HCT116 (cell line): Measurements from ENCODE around the gene RAPGEF1. TPM values are rescaled to one million over a fixed set of nuclear protein-coding genes. Genes with fewer than 3 reads are reported as not detected.

Source experiments
- ATAC-seq: fragments of 200-7000 bp; cut with Tn5 transposase; 2 replicates; pipeline ENCODE4 v1.9.1; 2020; ENCODE audit warnings: mild to moderate bottlenecking, moderate library complexity
- BruUV-seq: library from RNA; stranded (reverse); fragments of 400-500 nt; replicated peaks from 2 replicates; lab custom pipeline; 2021; lab: Mats Ljungman, UMichigan
- CTCF ChIA-PET: fragments of 300-600 bp; sonication (Branson Sonifier 250); formaldehyde crosslinking; loops from one replicate; lab custom pipeline; 2021; ENCODE audit warnings: antibody characterized with exemption; lab: Charles Lee
- POLR2A ChIA-PET: fragments of 300-600, 350-600 bp; sonication (Branson Sonifier 250); formaldehyde crosslinking; loops from one replicate; lab custom pipeline; 2021; ENCODE audit warnings: antibody characterized with exemption; lab: Charles Lee
- RAD21 ChIA-PET, 2 experiments: fragments of 300-600 bp; sonication (Branson Sonifier 250); formaldehyde crosslinking; loops; one replicate each; lab custom pipeline; 2023; ENCODE audit warnings: low total read pairs in 2 of 2; ENCODE audit not compliant: uncharacterized antibody in 2 of 2, unreplicated experiment in 2 of 2, low non-redundant PET in 1 of 2; lab: Charles Lee
- DNase-seq: peaks from one replicate; pipeline ENCODE4 v3.0.0-alpha.2; 2010; ENCODE audit warnings: low read depth, low spot score
- H2AFZ ChIP-seq: fragments of 200-600 bp; shearing (Covaris generic), sonication (generic); 2 replicates; pipeline ENCODE4 v1.6.1; 2017; ENCODE audit warnings: low read depth, mixed run types, mixed read lengths, antibody characterized with exemption, low read length; ENCODE audit not compliant: poor library complexity, severe bottlenecking
- H3K27ac ChIP-seq: 2 replicates; pipeline ENCODE4 v1.5.1; 2012; ENCODE audit warnings: low read depth, low read length
- H3K27me3 ChIP-seq: fragments of 200-600 bp; sonication (generic); 2 replicates; pipeline ENCODE4 v1.6.1; 2016; ENCODE audit warnings: mixed run types, low read length, mixed read lengths; ENCODE audit not compliant: insufficient read depth
- H3K36me3 ChIP-seq, 2 experiments: fragments of 200-500 bp in 1 of 2; fragments of 200-600 bp in 1 of 2; sonication (Bioruptor generic) in 1 of 2; sonication (generic) in 1 of 2; 2 replicates each; pipeline versions ENCODE4 v1.5.1 to v1.6.1; 2014 to 2016; ENCODE audit warnings: low read length in 2 of 2, inconsistent platforms in 1 of 2, mixed read lengths in 1 of 2, mixed run types in 1 of 2; ENCODE audit not compliant: insufficient read depth in 2 of 2, control insufficient read depth in 1 of 2
- H3K4me1 ChIP-seq, 2 experiments: fragments of 200-600 bp in 1 of 2; sonication (generic) in 1 of 2; 2 replicates each; pipeline versions ENCODE4 v1.5.1 to v1.6.1; 2012 to 2017; ENCODE audit warnings: low read length in 2 of 2, inconsistent platforms in 1 of 2, mild to moderate bottlenecking in 1 of 2, mixed read lengths in 1 of 2, mixed run types in 1 of 2, moderate library complexity in 1 of 2; ENCODE audit not compliant: insufficient read depth in 2 of 2, control insufficient read depth in 1 of 2
- H3K4me2 ChIP-seq: fragments of 200-600 bp; sonication (generic); 2 replicates; pipeline ENCODE4 v1.6.1; 2017; ENCODE audit warnings: mixed run types, low read length, mixed read lengths
- H3K4me3 ChIP-seq, 2 experiments: fragments of 200-600 bp in 1 of 2; sonication (generic) in 1 of 2; replicated peaks in 1 of 2; 2 replicates each; pipeline ENCODE4 v1.5.1; 2011 to 2016; ENCODE audit warnings: low read length in 2 of 2, control low read depth in 1 of 2, low read depth in 1 of 2, mild to moderate bottlenecking in 1 of 2, mixed read lengths in 1 of 2, mixed run types in 1 of 2
- H3K79me2 ChIP-seq: fragments of 200-600 bp; sonication (generic); 2 replicates; pipeline ENCODE4 v1.6.1; 2017; ENCODE audit warnings: mild to moderate bottlenecking, mixed run types, low read length, moderate library complexity, mixed read lengths; ENCODE audit not compliant: insufficient read depth
- H3K9ac ChIP-seq: fragments of 200-600 bp; sonication (generic); 2 replicates; pipeline ENCODE4 v1.6.1; 2016; ENCODE audit warnings: low read length, mixed read lengths
- H3K9me2 ChIP-seq: fragments of 200-600 bp; sonication (generic), shearing (Covaris generic); 2 replicates; pipeline ENCODE4 v1.6.1; 2017; ENCODE audit warnings: mixed run types, mild to moderate bottlenecking, moderate library complexity; ENCODE audit not compliant: insufficient read depth
- H3K9me3 ChIP-seq, 2 experiments: fragments of 200-500 bp in 1 of 2; fragments of 200-600 bp in 1 of 2; sonication (Bioruptor generic) in 1 of 2; sonication (generic) in 1 of 2; 2 replicates each; pipeline ENCODE4 v1.6.1; 2014 to 2017; ENCODE audit warnings: low read length in 2 of 2, mixed read lengths in 2 of 2, inconsistent platforms in 1 of 2, low read depth in 1 of 2, mild to moderate bottlenecking in 1 of 2, mixed run types in 1 of 2, moderate library complexity in 1 of 2; ENCODE audit not compliant: control insufficient read depth in 1 of 2, insufficient read depth in 1 of 2
- H4K20me1 ChIP-seq: fragments of 200-600 bp; sonication (generic), shearing (Covaris generic); 2 replicates; pipeline ENCODE4 v1.6.1; 2017; ENCODE audit warnings: mixed run types, mild to moderate bottlenecking, moderate library complexity; ENCODE audit not compliant: insufficient read depth
- ATF3 ChIP-seq: IDR thresholded peaks from 2 replicates; pipeline ENCODE4 v1.6.1; 2012
- CEBPB ChIP-seq: IDR thresholded peaks from 2 replicates; pipeline ENCODE4 v1.6.1; 2012; ENCODE audit warnings: low read depth
- ELF1 ChIP-seq: IDR thresholded peaks from 2 replicates; pipeline ENCODE4 v1.6.1; 2012; ENCODE audit warnings: low read depth, borderline replicate concordance
- EZH2 ChIP-seq: fragments of 200-600 bp; sonication (generic); IDR thresholded peaks from 2 replicates; pipeline ENCODE4 v1.6.1; 2017; ENCODE audit warnings: antibody characterized with exemption, mixed run types
- FOSL1 ChIP-seq: IDR thresholded peaks from 2 replicates; pipeline ENCODE4 v1.6.1; 2012; ENCODE audit warnings: low read depth
- JUND ChIP-seq: IDR thresholded peaks from 2 replicates; pipeline ENCODE4 v1.6.1; 2012
- MAX ChIP-seq: IDR thresholded peaks from 2 replicates; pipeline ENCODE4 v1.6.1; 2012
- POLR2AphosphoS5 ChIP-seq: IDR thresholded peaks from 2 replicates; pipeline ENCODE4 v1.6.1; 2011; ENCODE audit warnings: mild to moderate bottlenecking, low read depth, low read length, moderate library complexity
- REST ChIP-seq: IDR thresholded peaks from 2 replicates; pipeline ENCODE4 v1.6.1; 2012; ENCODE audit warnings: low read depth
- SP1 ChIP-seq: IDR thresholded peaks from 2 replicates; pipeline ENCODE4 v1.6.1; 2012; ENCODE audit warnings: low read depth
- TCF7L2 ChIP-seq: IDR thresholded peaks from 2 replicates; pipeline ENCODE4 v1.7.0; 2011; ENCODE audit warnings: borderline replicate concordance, inconsistent platforms; ENCODE audit not compliant: insufficient read depth, insufficient read length; ENCODE audit errors: extremely low read depth
- YY1 ChIP-seq: IDR thresholded peaks from 2 replicates; pipeline ENCODE4 v1.6.1; 2011; ENCODE audit warnings: low read length, low read depth, moderate library complexity, mild to moderate bottlenecking; ENCODE audit not compliant: insufficient replicate concordance; ENCODE audit errors: extremely low read depth
- ZBTB33 ChIP-seq: IDR thresholded peaks from 2 replicates; pipeline ENCODE4 v1.6.1; 2011; ENCODE audit warnings: mild to moderate bottlenecking, low read length, moderate library complexity; ENCODE audit not compliant: insufficient replicate concordance; ENCODE audit errors: extremely low read depth
- ZFX ChIP-seq: fragments of 450-650 bp; IDR thresholded peaks from 2 replicates; pipeline ENCODE4 v1.6.1; 2017
- ZNF274 ChIP-seq: fragments of 200-500 bp; sonication (Bioruptor generic); IDR thresholded peaks from 2 replicates; pipeline ENCODE4 v1.6.1; 2014; ENCODE audit warnings: mild to moderate bottlenecking, low read depth, low read length, inconsistent platforms
- intact Hi-C: fragments of 100-400 bp; cut with micrococcal nuclease; formaldehyde crosslinking; loops from 2 replicates; pipeline ENCODE4 v1.10.0; 2022
- total RNA-seq: library from RNA; stranded (reverse); gene quantifications from one replicate; pipeline ENCODE4 v1.2.1, GENCODE V29; 2021; ENCODE audit not compliant: unreplicated experiment

RAPGEF1 gene
- total RNA-seq, 1 experiment from 2014 or later = 43.0 TPM

- DNase-seq (no peak), ATAC-seq (no peak)
- peaks cover 72% of the 10 kb centered on the region for H3K79me2 ChIP-seq
- no peak overlapping the region for H3K27ac ChIP-seq
- no peaks in the 10 kb centered on the region for H3K9me2 ChIP-seq
- H4K20me1 ChIP-seq = no peaks in the 10 kb centered on the region
- H3K4me2 ChIP-seq = no peak overlapping the region
- CTCF ChIA-PET = no interaction called here
- intact Hi-C loops = no loop called here
- BruUV-seq = no TSS peak
- H3K36me3 ChIP-seq = no peaks in the 10 kb centered on the region
- H3K4me3 ChIP-seq = no peak overlapping the region
- POLR2A ChIA-PET = no interaction called here
- TF ChIP-seq FOSL1 = no peak
- TF ChIP-seq ATF3 = no peak
- no peak for TF ChIP-seq CEBPB
- no peak for TF ChIP-seq SP1
- no peak for TF ChIP-seq YY1
- no peak for TF ChIP-seq ZBTB33
- no peak for TF ChIP-seq TCF7L2
- TF ChIP-seq ZNF274 = no peak
- no peak for TF ChIP-seq ZFX
- TF ChIP-seq MAX = no peak
- TF ChIP-seq ELF1 = no peak
- no peak for TF ChIP-seq EZH2
- no peak for TF ChIP-seq POLR2AphosphoS5
- TF ChIP-seq JUND = no peak
- no peak for TF ChIP-seq REST
- H3K9me3 ChIP-seq = no peaks in the 10 kb centered on the region
- H3K4me1 ChIP-seq = peaks cover 5 to 18% of the 10 kb centered on the region in 2 experiments
- no peaks in the 10 kb centered on the region for H3K27me3 ChIP-seq
- H3K9ac ChIP-seq = no peak overlapping the region
- RAD21 ChIA-PET = no interaction called here
- H2AFZ ChIP-seq = no peak overlapping the region
Observed at GRCh38 chr9:131728546-131728910, 11.3 kb downstream of the RAPGEF1 start.
